Loucy (cell line): Measurements from ENCODE around the gene MCAT.

Source experiments
- CTCF ChIP-seq: fragments of 200-600 bp; sonication (generic); conservative IDR thresholded peaks from 2 replicates; pipeline ENCODE4 v1.5.1; 2014; ENCODE audit warnings: mild to moderate bottlenecking, antibody characterized with exemption, low read length
- EZH2phosphoT487 ChIP-seq: fragments of 200-600 bp; IDR thresholded peaks from 2 replicates; pipeline ENCODE4 v1.6.1; 2018; ENCODE audit warnings: antibody characterized with exemption, mild to moderate bottlenecking, moderate library complexity, borderline replicate concordance

- TF ChIP-seq CTCF = no peak
- no peak for TF ChIP-seq EZH2phosphoT487
These were observed 19.4 kb upstream of the MCAT start for GRCh38 chr22:43162412-43163150.
